ENCODE results near the gene RPL37.
"Not testable (repeated sequence)": the region's sequence is repeated elsewhere in the genome, so short reads cannot be mapped to it uniquely, and the experiment has no call there.

RPL37 gene

GRCh38 chr5:40833712-40834229 is 1.3 kb downstream of the RPL37 start:
- no peak for DNase-seq (ENCODE audit: low read depth)

- no peak for DNase-seq (ENCODE audit: low read depth)
Measured at GRCh38 chr5:40832345-40832744, 2.7 kb downstream of the RPL37 start.

GRCh38 chr5:40831346-40832210 is 3.4 kb downstream of the RPL37 start:
- no peak for DNase-seq (ENCODE audit: low read depth)

- no peak for DNase-seq (ENCODE audit: low read depth)
Measured at GRCh38 chr5:40829748-40830533, 5.1 kb downstream of the RPL37 start.

GRCh38 chr5:40828690-40829661 is 6.0 kb downstream of the RPL37 start:
- DNase-seq (ENCODE audit: low read depth): no peak

- DNase-seq (ENCODE audit: low read depth): no peak
Measured at GRCh38 chr5:40828021-40828631, 6.9 kb downstream of the RPL37 start.

DNA sequence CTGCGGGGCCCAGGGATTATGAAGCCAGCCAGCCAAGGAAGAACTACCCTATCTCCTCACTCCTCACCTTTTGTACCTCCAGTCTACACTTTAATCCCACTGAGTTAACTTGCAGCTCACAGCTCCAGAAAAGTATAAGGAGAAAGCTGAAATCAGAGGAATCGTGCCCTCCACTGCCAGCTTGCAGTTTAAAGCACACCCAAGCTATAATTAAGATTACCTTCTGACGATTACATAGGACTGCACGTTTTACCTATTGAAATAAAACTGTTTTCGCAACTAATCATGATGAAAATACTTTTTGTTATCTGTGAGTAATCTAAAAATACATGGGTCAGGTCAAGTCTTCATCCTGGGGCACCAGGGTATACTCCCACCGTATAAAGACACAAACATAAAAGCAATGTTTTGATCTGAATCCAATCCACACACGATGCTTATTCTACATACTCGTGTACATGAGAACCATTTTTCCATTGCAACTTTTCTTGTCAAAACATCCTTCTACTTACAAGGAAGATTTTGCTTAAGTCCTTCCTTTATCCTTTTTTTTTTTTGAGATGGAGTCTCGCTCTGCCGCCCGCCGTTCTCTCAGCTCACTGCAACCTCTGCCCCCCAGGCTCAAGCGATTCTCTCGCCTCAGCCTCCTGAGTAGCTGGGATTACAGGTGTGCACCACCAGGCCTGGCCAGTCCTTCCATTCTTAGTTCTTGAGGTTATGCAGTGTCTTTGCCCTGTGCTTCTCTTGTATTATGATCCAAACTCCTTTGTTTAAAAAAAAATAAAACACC is 7.6 kb downstream of the RPL37 start:
- no peak for DNase-seq (ENCODE audit: low read depth)

DNA sequence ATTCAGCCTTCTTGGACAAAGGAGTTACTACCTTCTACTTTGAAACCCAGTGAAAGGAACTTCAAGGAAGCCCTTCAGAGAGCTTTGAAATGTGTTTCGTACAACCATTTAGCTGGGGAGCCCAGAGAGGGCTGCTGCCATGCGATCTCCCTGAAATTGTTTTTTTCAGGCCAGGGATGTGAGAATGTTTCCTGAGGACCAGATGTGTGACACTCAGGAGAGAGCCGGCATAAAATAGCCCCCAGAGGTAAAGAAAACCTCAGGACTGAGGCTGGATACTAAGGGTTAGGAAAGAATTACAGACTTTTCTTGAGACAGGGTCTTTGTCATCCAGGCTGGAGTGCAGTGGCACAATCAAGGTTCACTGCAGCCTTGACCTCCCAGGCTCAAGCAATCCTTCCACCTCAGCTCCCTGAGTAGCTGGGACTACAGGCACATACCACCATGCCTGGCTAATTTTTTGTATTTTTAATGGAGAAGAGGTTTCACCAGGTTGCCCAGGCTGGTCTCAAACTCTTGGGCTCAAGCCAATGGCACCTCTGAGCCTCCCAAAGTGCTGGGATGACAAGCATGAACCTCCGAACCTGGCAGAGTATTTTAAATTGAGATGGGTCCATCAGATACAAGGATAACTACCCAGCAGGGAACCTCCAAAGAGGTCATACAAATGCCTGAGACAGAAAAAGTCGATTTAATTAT is 8.4 kb downstream of the RPL37 start:
- DNase-seq (ENCODE audit: low read depth): no peak

DNA sequence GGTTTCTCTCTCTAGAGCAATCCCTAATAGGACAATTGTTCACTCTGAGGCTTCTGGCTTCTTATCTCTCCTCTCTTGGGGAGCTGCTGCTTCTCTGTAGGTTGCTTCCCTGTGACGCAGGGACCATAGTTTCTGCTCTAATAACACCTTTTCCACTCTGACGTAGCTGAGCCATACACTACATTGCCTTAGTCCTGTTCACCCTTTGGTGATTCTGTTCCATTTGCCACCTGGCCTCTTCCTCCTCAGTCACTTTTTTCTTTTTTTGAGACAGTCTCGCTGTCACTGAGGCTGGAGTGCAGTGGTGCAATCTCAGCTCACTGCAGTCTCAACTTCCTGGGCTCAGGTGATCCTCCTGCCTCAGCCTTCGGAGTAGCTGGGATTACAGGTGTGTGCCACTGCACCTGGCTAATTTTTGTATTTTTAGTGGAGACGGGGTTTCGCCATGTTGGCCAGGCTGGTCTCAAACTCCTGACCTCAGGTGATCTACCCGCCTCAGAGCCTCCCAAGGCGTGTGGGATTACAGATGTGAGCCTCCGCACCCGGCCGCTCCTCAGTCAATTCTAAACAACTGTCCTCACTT is 9.5 kb downstream of the RPL37 start:
- not testable (repeated sequence) for DNase-seq (ENCODE audit: low read depth)

- DNase-seq (ENCODE audit: low read depth): no peak
Measured at GRCh38 chr5:40823459-40823858, 11.6 kb downstream of the RPL37 start.

DNA sequence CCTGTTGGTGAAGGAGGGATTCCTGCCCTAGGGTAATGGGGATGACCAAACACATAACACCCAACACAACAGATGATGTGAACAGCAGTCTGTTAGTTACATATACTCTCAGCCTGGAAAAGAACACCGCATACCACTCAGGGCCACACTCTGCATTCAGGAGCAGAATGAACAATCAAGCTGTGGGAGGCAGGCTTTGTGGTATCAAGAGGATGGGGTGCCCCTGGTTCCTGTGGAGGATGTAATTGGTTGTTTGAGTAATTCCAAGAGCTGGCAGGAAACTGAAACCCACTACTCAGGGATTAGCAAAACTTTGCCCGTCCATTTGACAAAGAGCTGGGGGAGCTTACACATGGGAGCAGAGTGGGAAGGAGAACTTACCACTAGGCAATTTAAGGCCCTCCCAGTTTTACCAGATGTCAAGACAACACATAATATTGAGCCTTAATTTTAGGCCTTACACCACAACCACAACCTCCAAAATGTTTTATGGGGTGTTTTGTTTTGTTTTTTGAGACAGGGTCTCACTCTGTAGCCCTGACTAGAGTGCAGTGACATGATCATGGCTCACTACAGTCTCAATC is 21.2 kb downstream of the RPL37 start:
- peak; percentile 43 for DNase-seq (ENCODE audit: low read depth)

- DNase-seq (ENCODE audit: low read depth): no peak
Measured at GRCh38 chr5:40812125-40812524, 22.9 kb downstream of the RPL37 start.

DNA sequence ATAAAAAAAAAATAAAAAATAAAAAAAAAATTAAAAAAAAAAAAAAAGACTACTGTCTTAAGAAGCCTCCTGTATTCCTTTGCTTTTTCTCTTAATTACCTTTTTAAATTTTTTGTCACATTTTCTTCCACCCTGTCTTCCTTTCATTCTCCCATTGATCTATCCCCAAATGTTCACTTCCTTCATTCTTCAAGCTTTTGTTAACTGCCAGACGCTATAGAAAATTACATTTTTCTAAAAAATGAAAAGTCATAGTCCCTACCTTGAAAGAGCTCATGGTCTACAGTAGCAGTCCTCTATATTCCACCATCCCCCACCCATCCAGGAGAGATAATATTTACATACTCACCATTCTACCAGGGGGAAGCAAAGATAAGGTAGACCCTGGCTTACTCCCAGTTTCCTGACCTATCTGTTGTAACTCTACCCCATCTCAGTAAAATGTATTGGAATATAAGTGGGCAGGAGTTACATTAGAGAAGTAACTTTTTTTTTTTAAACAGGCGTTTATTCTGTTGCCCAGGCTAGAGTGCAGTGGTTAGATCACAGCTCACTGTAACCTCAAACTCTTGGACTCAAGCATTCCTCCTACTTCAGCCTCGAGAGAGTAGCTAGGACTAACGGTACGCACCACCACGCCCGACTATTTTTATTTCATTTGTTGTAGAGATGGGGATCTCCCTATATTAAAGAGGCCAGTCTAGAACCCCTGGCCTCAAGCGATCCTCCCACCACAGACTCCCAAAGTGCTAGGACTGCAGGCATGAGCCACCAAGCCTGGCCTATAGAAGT is 33.1 kb downstream of the RPL37 start:
- no peak for DNase-seq (ENCODE audit: low read depth)

DNA sequence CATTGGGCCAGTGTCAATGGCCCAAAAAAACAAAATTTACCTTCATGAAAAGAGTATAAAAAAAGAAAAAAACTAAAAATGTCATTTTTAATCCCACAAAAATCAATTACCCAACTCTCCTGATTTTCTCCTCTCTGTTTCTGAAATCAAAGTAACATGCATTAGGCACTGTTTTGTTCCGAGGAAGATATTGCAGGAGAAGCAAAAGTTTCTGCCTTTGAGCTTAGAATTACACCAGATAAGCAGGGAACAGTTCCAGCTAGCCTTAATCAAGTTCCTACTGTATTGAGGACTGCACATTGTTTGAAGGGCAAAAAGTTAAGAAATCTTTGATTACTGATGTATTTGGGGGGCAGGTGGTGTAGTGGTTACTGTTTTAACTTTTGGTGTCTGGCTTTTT is 35.8 kb downstream of the RPL37 start:
- DNase-seq (ENCODE audit: low read depth): no peak

DNA sequence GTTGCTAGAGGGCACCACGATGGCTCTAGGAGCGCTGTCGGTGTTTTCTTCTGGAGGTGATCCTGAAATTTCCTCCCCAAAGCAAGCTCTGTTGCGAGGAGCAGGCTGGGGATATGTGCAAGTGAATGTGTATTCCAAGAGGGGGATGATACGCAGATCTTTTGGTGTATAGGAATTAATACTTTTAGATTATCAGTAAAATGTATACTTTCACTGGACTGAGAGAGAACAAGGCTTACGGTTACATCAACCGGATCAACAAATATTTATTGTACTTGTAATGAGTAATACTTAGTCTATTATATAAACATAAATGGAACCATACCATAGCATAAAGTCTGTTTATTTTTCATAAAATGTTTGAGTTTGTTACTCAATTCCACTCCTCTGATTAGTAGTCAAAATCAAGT is 36.2 kb downstream of the RPL37 start:
- DNase-seq (ENCODE audit: low read depth): no peak

DNA sequence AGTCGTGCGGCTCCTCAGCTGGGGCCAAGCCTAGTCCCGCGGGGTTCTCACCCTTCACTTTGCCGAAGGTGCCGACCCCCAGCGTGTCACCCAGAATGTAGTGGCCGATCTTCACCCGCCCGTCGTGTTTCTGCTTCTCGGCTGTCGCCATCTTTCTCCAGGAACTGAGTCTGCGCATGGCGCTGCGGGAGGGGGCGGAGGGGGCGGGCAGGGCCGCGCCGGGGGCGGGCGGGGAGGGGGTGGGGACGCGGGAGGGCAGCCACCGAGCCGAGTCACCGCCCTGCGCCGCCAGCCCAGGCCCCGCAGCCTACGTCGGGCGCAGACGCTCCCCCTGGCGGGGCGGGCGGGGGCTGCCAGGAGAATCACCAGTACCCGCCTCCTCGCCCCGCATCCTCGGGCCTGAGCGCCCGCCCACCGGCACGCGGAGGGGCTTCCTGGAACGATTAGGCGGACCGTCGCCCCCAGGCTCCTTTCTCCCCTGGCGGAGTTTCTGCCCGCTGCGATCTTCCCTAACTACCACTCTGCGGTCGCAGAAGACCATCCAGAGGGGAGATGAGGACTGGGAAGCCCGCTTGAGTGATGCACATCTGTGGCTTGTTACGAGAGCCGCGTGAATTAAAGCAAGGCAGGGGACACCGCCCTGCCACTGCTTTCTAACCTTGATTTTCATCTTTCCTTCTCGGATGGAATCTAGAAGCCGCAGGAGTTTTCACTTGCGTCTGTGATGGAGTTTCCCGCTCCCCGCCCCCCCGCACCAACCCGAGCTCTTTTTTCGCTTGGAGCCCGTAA is 36.8 kb downstream of the RPL37 start, which contains the start of gene PRKAA1:
TSS of gene PRKAA1 (minus strand) at position 363 of the 789 bp plus-strand sequence. CDS start at position 178, 185 bp downstream.
- DNase-seq (ENCODE audit: low read depth): peak; percentile 87

DNA sequence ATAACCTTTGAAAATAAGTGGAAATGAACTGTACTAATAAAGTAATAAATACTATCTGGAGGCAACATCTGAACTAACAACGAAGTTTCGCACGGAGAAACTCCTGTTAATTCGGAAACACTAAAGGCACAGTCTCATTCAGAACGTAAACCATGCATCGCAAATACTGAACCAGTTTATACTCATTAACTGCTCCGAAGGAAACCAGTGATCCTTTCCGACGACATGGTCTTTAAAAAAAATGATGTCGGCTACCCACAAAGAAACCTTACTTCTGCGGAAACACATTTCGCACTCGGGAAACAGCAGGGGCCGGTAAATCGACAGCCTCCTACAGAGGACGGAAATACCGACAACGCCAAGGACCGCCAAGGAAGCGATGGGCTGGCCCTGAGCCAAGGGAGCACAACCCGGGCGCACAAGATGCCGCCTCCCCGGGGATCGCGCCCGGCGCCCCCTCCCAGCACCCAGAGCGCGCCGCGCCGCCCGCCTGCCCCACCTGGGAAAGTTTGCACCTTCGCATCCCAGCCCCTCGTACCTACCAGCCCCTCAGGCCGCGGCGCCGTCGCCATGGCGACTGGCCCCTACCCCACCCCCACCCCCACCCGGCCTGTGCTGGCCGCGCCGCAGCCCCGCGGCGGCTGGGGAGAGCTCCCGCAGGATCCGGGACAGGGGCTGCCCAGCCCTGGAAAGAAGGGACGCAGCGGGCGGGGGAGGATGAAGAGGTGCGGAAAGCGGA is 37.6 kb downstream of the RPL37 start:
- DNase-seq (ENCODE audit: low read depth): peak; percentile 67
